Activated naive CD8-positive, alpha-beta T cell treated with anti-CD3 and anti-CD28 coated beads, Interleukin-2, amount 50 U/mL, for 24 hours (primary cell): ENCODE results near the gene SLC7A4.
"Not testable (repeated sequence)": the region's sequence is repeated elsewhere in the genome, so short reads cannot be mapped to it uniquely, and the experiment has no call there.

Source experiments
- ATAC-seq: fragments of 150-1000 bp; cut with Tn5 transposase; one replicate; pipeline ENCODE4 v1.10.0; 2021
- DNase-seq: peaks from one replicate; pipeline ENCODE4 v3.0.0; 2021
- H3K27ac Mint-ChIP-seq: one replicate; pipeline ENCODE4 v1.8.0; 2021; ENCODE audit warnings: mild to moderate bottlenecking, mixed read lengths
- H3K27me3 Mint-ChIP-seq: one replicate; pipeline ENCODE4 v1.8.0; 2021; ENCODE audit warnings: mixed read lengths
- H3K36me3 Mint-ChIP-seq: one replicate; pipeline ENCODE4 v1.8.0; 2021; ENCODE audit warnings: low read depth, mixed read lengths
- H3K4me1 Mint-ChIP-seq: one replicate; pipeline ENCODE4 v1.8.0; 2021; ENCODE audit warnings: mixed read lengths
- H3K4me3 Mint-ChIP-seq: one replicate; pipeline ENCODE4 v1.8.0; 2021; ENCODE audit warnings: mild to moderate bottlenecking, moderate library complexity, mixed read lengths
- H3K9me3 Mint-ChIP-seq: one replicate; pipeline ENCODE4 v1.8.0; 2021; ENCODE audit warnings: mixed read lengths

The SLC7A4 gene

DNA sequence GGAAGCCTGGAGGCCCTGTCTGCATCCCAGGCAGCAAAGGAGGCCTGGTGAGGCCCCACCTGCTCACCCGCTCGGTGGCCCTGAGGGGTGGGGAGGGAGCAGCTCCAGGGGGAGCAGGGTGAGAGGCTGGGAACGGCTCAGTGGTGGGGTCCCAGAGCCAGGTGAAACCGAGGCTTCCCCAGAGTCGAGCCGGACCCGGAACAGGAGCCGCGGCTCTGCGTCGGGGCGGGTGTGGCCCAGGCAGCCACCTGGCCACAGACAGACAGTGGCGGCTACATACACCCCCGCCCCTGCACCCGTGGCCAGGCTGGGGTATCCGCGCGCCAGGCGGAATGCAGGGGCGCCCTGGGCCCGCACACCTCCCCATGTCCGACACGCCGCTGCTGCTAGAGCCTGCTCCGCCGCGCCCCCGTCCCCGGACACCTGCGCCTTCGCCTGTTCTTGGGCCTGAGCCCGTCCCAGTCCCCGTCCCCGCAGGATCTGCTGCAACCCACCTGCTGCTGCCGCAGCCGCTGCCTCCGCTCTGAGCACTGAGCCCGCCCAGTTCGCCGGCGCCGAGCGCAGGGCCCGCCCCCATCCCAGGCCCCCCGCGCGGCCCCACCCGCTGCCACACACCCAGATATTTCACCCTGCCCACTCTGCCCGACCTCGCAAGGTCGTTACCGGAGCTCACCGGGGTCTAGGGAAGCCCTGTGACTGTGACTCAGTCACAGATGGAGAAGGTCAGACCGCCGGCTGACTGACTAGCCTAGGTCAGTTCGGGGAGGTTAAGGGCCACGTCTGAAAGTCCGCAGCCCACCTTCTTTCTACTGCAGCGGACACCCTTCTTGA lies at the start of gene SLC7A4:
TSS of gene SLC7A4 (minus strand) at position 525 of the 831 bp plus-strand sequence. CDS start 749 bp downstream, outside the sequence.
- Mint-ChIP-seq H3K4me1 (peaks cover 3% of the 10 kb centered on the region), H3K27ac (no peak within 1 kb of the TSS), H3K4me3 (no peak within 1 kb of the TSS), H3K9me3 (no peaks in the 10 kb centered on the region), H3K36me3 (no peaks in the 10 kb centered on the region), H3K27me3 (peaks cover 26% of the 10 kb centered on the region)
- DNase-seq (no peak), ATAC-seq (peak; percentile 17)

DNA sequence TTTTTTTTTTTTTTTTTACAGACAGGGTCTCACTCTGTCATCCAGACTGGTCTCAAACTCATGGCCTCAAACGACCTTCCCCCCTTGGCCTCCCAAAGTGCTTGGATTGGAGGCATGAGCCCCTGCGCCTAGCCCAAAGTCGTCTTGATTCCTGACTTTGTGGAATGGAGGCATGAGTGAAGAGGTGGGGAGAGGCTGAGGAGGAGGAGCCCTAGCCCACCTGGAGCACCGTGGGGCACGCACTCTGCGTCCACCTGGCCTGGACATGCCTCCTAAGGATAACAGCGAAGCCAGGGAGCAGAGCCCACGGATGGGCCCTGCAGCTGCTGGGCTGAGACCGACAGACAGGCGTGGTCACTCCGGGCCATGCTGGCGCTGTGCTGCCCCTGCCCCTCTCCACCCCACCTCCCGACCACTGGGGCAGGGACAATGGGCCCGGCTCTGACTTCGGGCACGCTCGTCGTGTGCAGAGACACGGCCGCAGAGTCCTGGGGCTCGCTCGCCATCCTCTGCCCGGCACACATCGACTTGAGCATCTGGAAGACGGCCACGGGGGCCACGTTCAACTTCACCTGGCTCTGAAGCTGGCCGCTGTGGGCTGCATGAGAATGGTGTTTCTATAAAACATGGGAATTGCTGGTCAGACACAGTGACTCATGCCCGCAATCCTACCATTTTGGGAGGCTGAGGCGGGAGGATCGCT lies 48.2 kb upstream of the SLC7A4 start:
- Mint-ChIP-seq H3K27ac (no peak overlapping the region), H3K36me3 (no peaks in the 10 kb centered on the region), H3K27me3 (peaks cover 1% of the 10 kb centered on the region), H3K9me3 (no peaks in the 10 kb centered on the region), H3K4me3 (no peak overlapping the region), H3K4me1 (no peaks in the 10 kb centered on the region)
- no peak for DNase-seq
- no peak for ATAC-seq

- no peaks in the 10 kb centered on the region for H3K36me3 Mint-ChIP-seq
- no peak overlapping the region for H3K27ac Mint-ChIP-seq
- no peak overlapping the region for H3K4me3 Mint-ChIP-seq
- ATAC-seq (no peak), DNase-seq (no peak)
- peaks cover 1% of the 10 kb centered on the region for H3K27me3 Mint-ChIP-seq
- H3K4me1 Mint-ChIP-seq = no peaks in the 10 kb centered on the region
- no peaks in the 10 kb centered on the region for H3K9me3 Mint-ChIP-seq
Observed at GRCh38 chr22:21079493-21079892, 47.1 kb upstream of the SLC7A4 start.

DNA sequence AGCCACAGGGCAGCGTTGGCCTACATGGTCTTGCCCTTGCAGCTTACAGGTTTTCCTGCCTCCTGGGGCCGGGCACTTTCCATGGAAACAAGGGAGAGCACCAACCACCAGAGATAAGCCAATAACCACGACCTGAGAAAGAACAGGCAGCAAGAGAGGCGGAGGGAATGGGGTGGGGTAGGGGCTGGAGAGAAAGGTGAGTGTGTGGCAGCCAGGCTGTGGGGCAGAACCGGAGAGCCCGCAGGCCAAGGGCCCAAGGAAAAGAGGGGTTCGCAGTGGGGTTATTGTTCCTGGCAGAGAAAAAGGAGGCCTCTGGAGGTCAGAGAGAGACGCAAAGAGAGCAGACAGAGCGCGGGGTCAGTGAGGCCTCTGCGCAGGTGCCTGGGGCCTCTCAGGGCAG lies 46.6 kb upstream of the SLC7A4 start:
- H3K27ac Mint-ChIP-seq = no peak overlapping the region
- H3K4me1 Mint-ChIP-seq = no peaks in the 10 kb centered on the region
- DNase-seq = no peak
- no peak overlapping the region for H3K4me3 Mint-ChIP-seq
- no peak for ATAC-seq
- H3K36me3 Mint-ChIP-seq = no peaks in the 10 kb centered on the region
- H3K9me3 Mint-ChIP-seq = no peaks in the 10 kb centered on the region
- H3K27me3 Mint-ChIP-seq = peaks cover 1% of the 10 kb centered on the region

DNA sequence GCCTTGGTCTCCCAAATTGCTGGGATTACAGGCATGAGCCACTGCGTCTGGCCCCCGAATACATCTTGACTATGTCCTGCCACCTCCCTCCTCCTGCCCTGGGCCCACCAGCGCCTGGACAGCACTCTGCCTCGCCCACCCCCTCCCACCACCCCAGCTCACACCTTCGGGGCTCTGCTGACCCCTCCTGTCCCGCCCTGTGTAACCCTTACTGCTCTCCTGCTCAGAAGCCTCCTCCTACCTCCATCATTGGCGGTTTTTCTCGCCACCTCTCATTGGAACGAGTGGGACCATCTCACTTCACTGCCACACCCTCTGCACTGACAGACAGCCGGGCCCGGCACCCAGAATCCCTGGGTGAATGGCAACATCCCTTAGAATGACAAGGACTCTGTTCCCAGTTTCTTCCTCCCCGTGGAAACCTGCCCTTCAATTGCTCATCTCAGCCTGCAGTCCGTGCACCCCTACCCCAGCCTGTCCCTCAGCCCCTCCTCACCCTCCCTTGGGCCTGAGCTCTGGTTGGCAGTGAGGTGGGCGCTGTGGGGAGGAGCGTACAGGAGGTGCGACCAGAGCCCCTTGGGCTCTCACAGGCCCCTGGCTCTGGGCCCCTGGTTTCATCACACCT lies 45.6 kb upstream of the SLC7A4 start:
- Mint-ChIP-seq H3K4me3 (no peak overlapping the region), H3K27ac (no peak overlapping the region), H3K27me3 (peaks cover 1% of the 10 kb centered on the region), H3K4me1 (no peaks in the 10 kb centered on the region), H3K36me3 (no peaks in the 10 kb centered on the region), H3K9me3 (no peaks in the 10 kb centered on the region)
- no peak for ATAC-seq
- DNase-seq = no peak

GRCh38 chr22:21076912-21077625 lies 44.7 kb upstream of the SLC7A4 start:
- Mint-ChIP-seq H3K4me3 (no peak overlapping the region), H3K27me3 (peaks cover 1% of the 10 kb centered on the region), H3K4me1 (no peaks in the 10 kb centered on the region), H3K9me3 (no peaks in the 10 kb centered on the region), H3K27ac (no peak overlapping the region), H3K36me3 (no peaks in the 10 kb centered on the region)
- no peak for ATAC-seq
- DNase-seq = no peak

DNA sequence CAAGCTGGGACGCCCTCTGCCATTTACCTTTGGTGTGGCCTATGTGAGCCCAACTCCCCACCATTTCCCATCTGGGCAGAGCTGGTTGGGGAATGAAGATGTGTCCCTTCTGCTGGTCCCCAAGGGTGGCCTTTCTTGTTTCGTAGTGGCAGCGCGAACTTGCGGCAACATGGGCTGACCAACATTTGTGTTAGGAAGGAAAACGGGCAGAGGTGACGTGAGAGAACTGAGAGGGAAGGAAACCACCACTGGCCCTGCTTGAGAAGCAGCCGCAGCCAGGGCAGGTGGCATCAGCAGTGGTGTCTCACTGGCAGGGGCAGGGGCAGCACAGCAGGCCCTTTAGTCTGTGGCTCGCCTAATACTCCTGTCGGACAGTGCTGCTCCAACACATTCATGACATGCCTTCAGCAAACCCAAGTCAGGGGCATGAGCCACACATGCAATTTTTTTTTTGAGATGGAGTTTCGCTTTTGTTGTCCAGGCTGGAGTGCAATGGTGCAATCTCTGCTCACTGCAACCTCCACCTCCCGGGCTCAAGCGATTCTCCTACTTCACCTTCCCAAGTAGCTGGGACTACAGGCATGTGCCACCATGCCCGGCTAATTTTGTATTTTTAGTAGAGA lies 43.3 kb upstream of the SLC7A4 start:
- no peaks in the 10 kb centered on the region for H3K4me1 Mint-ChIP-seq
- no peak for ATAC-seq
- H3K4me3 Mint-ChIP-seq = no peak overlapping the region
- H3K27me3 Mint-ChIP-seq = no peaks in the 10 kb centered on the region
- DNase-seq = no peak
- no peak overlapping the region for H3K27ac Mint-ChIP-seq
- no peaks in the 10 kb centered on the region for H3K9me3 Mint-ChIP-seq
- H3K36me3 Mint-ChIP-seq = no peaks in the 10 kb centered on the region

GRCh38 chr22:21074102-21074715 lies 41.8 kb upstream of the SLC7A4 start:
- no peak for ATAC-seq

GRCh38 chr22:21073482-21073881 lies 41.1 kb upstream of the SLC7A4 start:
- no peak for ATAC-seq
- no peaks in the 10 kb centered on the region for H3K9me3 Mint-ChIP-seq
- no peak overlapping the region for H3K4me3 Mint-ChIP-seq
- H3K4me1 Mint-ChIP-seq = no peaks in the 10 kb centered on the region
- no peak overlapping the region for H3K27ac Mint-ChIP-seq
- no peak for DNase-seq
- H3K27me3 Mint-ChIP-seq = no peaks in the 10 kb centered on the region
- no peaks in the 10 kb centered on the region for H3K36me3 Mint-ChIP-seq

More at GRCh38 chr22:21074102-21074715, 41.8 kb upstream of the SLC7A4 start:
- DNase-seq = no peak
- H3K4me1 Mint-ChIP-seq = no peaks in the 10 kb centered on the region
- no peaks in the 10 kb centered on the region for H3K27me3 Mint-ChIP-seq
- H3K36me3 Mint-ChIP-seq = no peaks in the 10 kb centered on the region
- H3K27ac Mint-ChIP-seq = no peak overlapping the region
- H3K4me3 Mint-ChIP-seq = no peak overlapping the region
- no peaks in the 10 kb centered on the region for H3K9me3 Mint-ChIP-seq

DNA sequence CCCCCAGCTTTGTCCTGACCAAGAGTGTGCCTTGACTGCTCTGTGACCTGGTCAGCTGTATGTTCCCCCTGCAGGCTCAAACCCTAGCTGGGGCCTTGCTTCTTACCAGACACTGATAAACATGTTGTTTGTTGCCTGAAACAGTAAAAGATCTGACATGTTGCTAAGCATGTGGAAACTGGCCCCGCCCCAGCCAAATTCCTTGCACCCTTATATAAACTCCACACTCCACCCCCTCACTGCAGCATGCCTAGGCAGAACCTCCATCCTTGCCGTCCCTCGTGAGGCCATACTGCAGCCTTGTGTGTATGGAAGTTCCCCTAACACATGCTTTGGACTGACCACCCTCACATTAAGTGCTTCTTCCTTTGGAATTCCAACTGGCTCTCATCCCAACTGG lies 40.7 kb upstream of the SLC7A4 start:
- DNase-seq = no peak
- Mint-ChIP-seq H3K9me3 (no peaks in the 10 kb centered on the region), H3K36me3 (no peaks in the 10 kb centered on the region), H3K4me3 (no peak overlapping the region), H3K4me1 (peaks cover 4% of the 10 kb centered on the region), H3K27ac (no peak overlapping the region), H3K27me3 (no peaks in the 10 kb centered on the region)
- no peak for ATAC-seq

- not testable (repeated sequence) for DNase-seq, H3K36me3 Mint-ChIP-seq, H3K27me3 Mint-ChIP-seq, H3K4me3 Mint-ChIP-seq, ATAC-seq, H3K9me3 Mint-ChIP-seq, H3K4me1 Mint-ChIP-seq, H3K27ac Mint-ChIP-seq
Observed at GRCh38 chr22:21071796-21072195, 39.4 kb upstream of the SLC7A4 start.

DNA sequence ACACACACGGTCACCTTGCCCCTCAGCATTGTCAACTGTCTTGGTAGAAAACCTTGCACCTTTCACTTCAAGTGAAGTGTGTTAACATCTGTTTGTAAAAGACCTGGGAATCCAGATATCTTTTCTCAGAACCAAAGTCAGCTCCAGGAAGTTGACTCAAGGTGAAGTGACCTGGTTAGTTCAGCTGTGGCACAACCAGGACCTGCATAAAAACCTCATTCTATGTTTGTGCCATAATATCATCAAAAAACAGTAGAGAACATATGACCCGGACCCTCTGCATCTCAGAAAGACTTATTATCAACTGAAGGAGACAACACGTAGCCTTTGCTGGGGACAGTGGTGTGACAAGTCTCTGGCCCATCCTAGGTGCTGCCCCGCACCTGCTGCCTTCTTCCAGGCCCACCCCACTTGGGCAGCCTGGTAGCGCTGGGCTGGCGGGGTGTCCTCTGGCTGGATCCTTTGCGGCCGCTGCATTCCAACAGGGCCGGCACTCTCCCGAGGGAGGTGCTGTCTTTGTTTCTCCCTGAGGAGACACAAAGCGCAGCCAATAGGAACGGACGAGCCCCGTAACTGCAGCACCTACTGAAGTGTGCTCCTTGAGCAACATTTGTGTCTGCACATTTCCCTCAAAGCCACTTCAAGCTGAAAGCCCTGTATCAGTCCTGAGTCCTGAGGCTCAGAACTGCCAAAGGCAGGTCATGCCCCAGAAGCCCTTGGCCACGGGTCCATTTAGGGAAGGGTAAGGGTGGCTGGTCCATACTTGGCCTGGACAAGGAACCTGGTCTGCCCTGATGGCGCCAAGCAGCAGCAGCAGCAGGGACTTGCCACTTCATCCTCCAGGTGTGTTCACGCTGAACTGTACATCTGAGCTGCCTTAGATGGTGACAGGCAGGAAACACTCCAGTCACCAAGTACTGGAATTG lies 38.6 kb upstream of the SLC7A4 start:
- DNase-seq (no peak), ATAC-seq (no peak)
- H3K4me1 Mint-ChIP-seq = peaks cover 5% of the 10 kb centered on the region
- no peaks in the 10 kb centered on the region for H3K9me3 Mint-ChIP-seq
- H3K27ac Mint-ChIP-seq = no peak overlapping the region
- no peak overlapping the region for H3K4me3 Mint-ChIP-seq
- H3K36me3 Mint-ChIP-seq = no peaks in the 10 kb centered on the region
- H3K27me3 Mint-ChIP-seq = no peaks in the 10 kb centered on the region

- no peak overlapping the region for H3K27ac Mint-ChIP-seq
Observed at GRCh38 chr22:21069375-21069774, 37.0 kb upstream of the SLC7A4 start.

More at GRCh38 chr22:21069375-21069774, 37.0 kb upstream of the SLC7A4 start:
- Mint-ChIP-seq H3K4me1 (peaks cover 5% of the 10 kb centered on the region), H3K9me3 (no peaks in the 10 kb centered on the region), H3K36me3 (no peaks in the 10 kb centered on the region), H3K4me3 (no peak overlapping the region), H3K27me3 (peaks cover 2% of the 10 kb centered on the region)
- DNase-seq (no peak), ATAC-seq (no peak)
